HFFc6 (cell line): ENCODE data around the gene SIK2. TPM values are rescaled to one million over a fixed set of nuclear protein-coding genes. Genes with fewer than 3 reads are reported as not detected.
A peak's percentile ranks its signal among the peaks of the same experiment; 100 is the strongest.

Experiments used
- DNase-seq: peaks from one replicate; pipeline ENCODE4 v3.0.0-alpha.2; 2018
- H3K27ac Mint-ChIP-seq: 2 replicates; pipeline ENCODE4 v1.8.0; 2020; ENCODE audit warnings: mild to moderate bottlenecking, mixed read lengths
- H3K27me3 Mint-ChIP-seq: 2 replicates; pipeline ENCODE4 v1.8.0; 2021; ENCODE audit warnings: mild to moderate bottlenecking, moderate library complexity, mixed read lengths; ENCODE audit not compliant: insufficient read depth
- H3K36me3 Mint-ChIP-seq: 2 replicates; pipeline ENCODE4 v1.8.0; 2021; ENCODE audit warnings: low read depth, mixed read lengths
- H3K4me1 Mint-ChIP-seq: 2 replicates; pipeline ENCODE4 v1.8.0; 2020; ENCODE audit warnings: low read depth, mixed read lengths
- H3K4me3 Mint-ChIP-seq: 2 replicates; pipeline ENCODE4 v1.8.0; 2020; ENCODE audit warnings: mild to moderate bottlenecking, moderate library complexity, mixed read lengths
- H3K9me3 Mint-ChIP-seq: 2 replicates; pipeline ENCODE4 v1.8.0; 2020; ENCODE audit warnings: mild to moderate bottlenecking, mixed read lengths
- CTCF ChIP-seq: fragments of 200-600 bp; sonication (generic); IDR thresholded peaks from 2 replicates; pipeline ENCODE4 v1.5.0; 2021; ENCODE audit warnings: antibody characterized with exemption, mild to moderate bottlenecking
- total RNA-seq, 6 experiments: library from RNA; stranded (reverse); fragmentation: NEBNext Ultra II Directional; extraction: Animal tissue kit (Norgen Biotek cat#: 25700); gene quantifications; 2 replicates in 1 of 6; 3 replicates in 5 of 6; pipeline ENCODE4 v1.2.3, GENCODE V29; 2021

Gene SIK2
- total RNA-seq, 6 experiments from 2014 or later = 15.4 to 25.5 (median 18.0) TPM

GRCh38 chr11:111623527-111624030 is 21.3 kb downstream of the SIK2 start:
- no peak for TF ChIP-seq CTCF
- Mint-ChIP-seq H3K27me3 (no peaks in the 10 kb centered on the region; the same call in 1 of the 2 replicates), H3K36me3 (peaks cover 59% of the 10 kb centered on the region), H3K27ac (no peak overlapping the region), H3K4me1 (no peaks in the 10 kb centered on the region; the same call in 1 of the 2 replicates), H3K9me3 (peaks cover 7% of the 10 kb centered on the region), H3K4me3 (no peak overlapping the region)
- no peak for DNase-seq

DNA sequence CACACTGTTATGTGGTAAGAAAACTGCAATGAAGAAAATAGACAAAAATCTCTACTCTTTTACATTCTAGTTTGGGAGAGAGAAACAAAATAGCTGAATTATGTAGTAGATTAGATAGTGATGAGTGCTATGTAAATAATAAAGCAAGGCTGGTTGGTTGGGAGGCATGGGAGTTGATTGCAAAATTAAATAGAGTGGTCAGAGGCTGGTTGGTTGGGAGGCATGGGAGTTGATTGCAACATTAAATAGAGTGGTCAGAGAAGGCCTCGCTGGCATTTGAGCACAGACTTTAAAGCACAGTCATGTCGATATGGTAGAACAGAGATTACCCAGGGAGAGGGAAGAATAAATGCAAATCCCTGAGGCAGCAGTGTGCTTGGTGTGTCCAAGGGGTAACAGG is 22.4 kb downstream of the SIK2 start:
- H3K36me3 Mint-ChIP-seq = peaks cover 62% of the 10 kb centered on the region
- DNase-seq = no peak
- H3K4me3 Mint-ChIP-seq = no peak overlapping the region
- no peaks in the 10 kb centered on the region; the same call in 1 of the 2 replicates for H3K4me1 Mint-ChIP-seq
- H3K27ac Mint-ChIP-seq = no peak overlapping the region
- no peak for TF ChIP-seq CTCF
- peaks cover 7% of the 10 kb centered on the region for H3K9me3 Mint-ChIP-seq
- no peaks in the 10 kb centered on the region; the same call in 1 of the 2 replicates for H3K27me3 Mint-ChIP-seq

DNA sequence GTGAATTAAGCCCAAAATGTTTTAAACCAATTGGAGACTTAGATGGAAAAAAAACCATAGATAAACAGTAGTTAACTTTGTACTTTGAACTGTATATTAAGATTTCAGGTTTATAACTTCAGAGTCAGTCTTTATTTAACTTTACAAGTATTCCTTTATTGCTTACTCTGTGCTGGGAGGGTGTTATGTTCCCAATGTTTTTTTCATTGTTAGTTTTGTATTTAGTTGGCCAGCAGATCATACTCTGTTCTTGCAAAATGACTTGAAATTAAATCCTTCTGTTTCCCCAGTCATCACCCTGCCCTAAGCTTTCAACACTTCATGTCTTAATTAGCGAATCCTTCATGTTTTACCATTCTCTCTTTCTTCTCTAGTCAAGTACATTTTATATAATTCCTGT is 25.3 kb downstream of the SIK2 start:
- DNase-seq = no peak
- H3K36me3 Mint-ChIP-seq = peaks cover 46% of the 10 kb centered on the region
- no peak overlapping the region for H3K4me3 Mint-ChIP-seq
- H3K4me1 Mint-ChIP-seq = no peaks in the 10 kb centered on the region; the same call in 1 of the 2 replicates
- no peak for TF ChIP-seq CTCF
- H3K27me3 Mint-ChIP-seq = no peaks in the 10 kb centered on the region; the same call in 1 of the 2 replicates
- peaks cover 4% of the 10 kb centered on the region for H3K9me3 Mint-ChIP-seq
- H3K27ac Mint-ChIP-seq = no peak overlapping the region

GRCh38 chr11:111629499-111629898 is 27.2 kb downstream of the SIK2 start:
- H3K36me3 Mint-ChIP-seq = peaks cover 34% of the 10 kb centered on the region
- H3K9me3 Mint-ChIP-seq = no peaks in the 10 kb centered on the region
- no peak overlapping the region for H3K4me3 Mint-ChIP-seq
- no peaks in the 10 kb centered on the region; the same call in 1 of the 2 replicates for H3K4me1 Mint-ChIP-seq
- no peaks in the 10 kb centered on the region; the same call in 1 of the 2 replicates for H3K27me3 Mint-ChIP-seq
- no peak for DNase-seq
- H3K27ac Mint-ChIP-seq = no peak overlapping the region
- no peak for TF ChIP-seq CTCF

DNA sequence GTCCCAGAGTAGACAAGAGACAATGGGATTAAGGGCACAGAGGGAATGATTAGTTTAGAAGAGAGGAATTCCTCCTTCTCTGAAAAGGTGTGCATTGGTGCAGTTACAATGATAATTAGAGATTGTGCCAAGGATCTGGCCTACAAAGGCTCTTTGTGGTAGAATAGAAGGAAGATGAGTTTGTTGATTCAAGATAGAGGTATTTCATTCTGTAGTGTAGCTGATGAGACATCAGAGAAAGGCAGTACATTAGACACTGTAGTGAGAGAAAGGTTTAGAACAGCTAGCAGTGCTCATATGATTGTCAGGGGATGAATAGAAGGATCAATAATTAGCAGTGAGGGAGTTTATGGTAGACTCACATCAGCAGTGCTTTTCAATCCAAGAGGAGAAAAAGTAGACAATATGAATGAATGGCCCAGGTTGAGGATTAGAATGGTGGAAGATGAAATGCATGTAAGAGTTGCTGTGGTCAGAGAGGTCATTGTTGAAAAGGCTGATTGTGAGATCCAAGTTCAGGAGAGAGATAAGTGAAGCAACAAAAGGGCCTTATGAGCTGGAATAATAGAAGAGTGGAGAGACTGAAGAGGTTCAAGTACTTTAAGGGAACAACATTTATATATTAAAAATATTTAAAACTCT is 28.9 kb downstream of the SIK2 start:
- TF ChIP-seq CTCF = no peak
- Mint-ChIP-seq H3K27me3 (no peaks in the 10 kb centered on the region), H3K4me3 (no peak overlapping the region), H3K36me3 (peaks cover 23% of the 10 kb centered on the region), H3K9me3 (no peaks in the 10 kb centered on the region), H3K4me1 (no peaks in the 10 kb centered on the region; the same call in 1 of the 2 replicates), H3K27ac (no peak overlapping the region)
- peak; percentile 28 for DNase-seq
